ENCODE data around the gene UMODL1.

DNA sequence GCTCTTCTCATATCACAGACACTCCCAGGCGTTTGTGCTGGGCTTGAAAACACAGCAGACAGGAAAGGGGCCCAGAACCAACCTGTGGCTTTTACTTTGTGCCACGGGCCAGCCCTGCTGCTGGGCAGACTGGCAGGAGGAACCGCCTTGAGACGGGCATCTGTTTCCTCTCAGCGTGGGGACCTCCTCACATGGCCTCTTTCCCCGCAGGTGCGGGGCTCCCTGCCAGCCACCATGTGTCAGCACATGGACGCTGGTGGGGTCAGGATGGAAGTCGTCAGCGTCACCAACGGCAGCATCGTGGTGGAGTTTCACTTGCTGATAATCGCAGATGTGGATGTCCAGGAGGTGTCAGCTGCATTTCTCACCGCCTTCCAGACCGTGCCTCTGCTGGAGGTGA, 47.8 kb downstream of the UMODL1 start:
- TF ChIP-seq, protein P1, sequence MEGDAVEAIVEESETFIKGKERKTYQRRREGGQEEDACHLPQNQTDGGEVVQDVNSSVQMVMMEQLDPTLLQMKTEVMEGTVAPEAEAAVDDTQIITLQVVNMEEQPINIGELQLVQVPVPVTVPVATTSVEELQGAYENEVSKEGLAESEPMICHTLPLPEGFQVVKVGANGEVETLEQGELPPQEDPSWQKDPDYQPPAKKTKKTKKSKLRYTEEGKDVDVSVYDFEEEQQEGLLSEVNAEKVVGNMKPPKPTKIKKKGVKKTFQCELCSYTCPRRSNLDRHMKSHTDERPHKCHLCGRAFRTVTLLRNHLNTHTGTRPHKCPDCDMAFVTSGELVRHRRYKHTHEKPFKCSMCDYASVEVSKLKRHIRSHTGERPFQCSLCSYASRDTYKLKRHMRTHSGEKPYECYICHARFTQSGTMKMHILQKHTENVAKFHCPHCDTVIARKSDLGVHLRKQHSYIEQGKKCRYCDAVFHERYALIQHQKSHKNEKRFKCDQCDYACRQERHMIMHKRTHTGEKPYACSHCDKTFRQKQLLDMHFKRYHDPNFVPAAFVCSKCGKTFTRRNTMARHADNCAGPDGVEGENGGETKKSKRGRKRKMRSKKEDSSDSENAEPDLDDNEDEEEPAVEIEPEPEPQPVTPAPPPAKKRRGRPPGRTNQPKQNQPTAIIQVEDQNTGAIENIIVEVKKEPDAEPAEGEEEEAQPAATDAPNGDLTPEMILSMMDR (conservative IDR thresholded peaks at IDR 0.05): no peak
- TF ChIP-seq EZH2 (IDR thresholded peaks at IDR 0.05; ENCODE audit: low read depth): no peak
